ENCODE measurements around the gene PPP6R2. TPM values are rescaled to one million over a fixed set of nuclear protein-coding genes. Genes with fewer than 3 reads are reported as not detected.
"Not testable (repeated sequence)": the region's sequence is repeated elsewhere in the genome, so short reads cannot be mapped to it uniquely, and the experiment has no call there.

The PPP6R2 gene
- total RNA-seq, 1 experiment from 2014 or later = 42.6 TPM

DNA sequence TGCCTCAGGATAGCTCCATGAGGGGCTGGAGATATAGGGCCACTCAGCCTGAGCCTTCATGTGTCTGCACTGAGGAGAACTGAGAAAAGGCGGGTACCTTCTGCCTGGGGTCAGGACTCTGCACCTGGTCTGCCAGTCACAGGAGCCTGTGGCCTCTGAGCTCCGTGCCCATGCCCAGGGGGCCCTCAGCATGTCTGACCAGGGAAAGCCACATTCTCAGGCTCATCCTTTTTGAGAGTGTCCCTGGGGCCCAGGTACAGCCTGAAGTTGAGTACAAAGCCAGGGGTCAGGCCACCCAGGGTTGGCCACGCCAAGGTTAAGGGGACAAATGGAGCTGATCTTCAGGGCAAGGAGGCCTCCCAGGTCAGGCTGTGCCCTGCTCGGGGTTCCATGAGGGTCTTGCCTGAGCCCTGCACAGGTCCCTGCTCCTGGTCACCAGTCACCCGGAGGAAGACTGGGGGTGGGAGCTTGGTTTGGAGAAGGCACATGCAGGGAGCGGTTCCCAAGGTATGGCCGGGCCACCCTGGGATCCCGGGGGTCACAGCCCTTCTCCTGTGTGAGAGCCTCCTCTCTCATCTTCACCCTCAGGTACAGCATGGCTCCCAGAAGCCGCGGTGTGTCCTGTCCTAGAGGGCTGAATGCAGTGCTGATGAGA lies 22.3 kb upstream of the PPP6R2 start:
- Histone ChIP-seq H3K79me1 (ENCODE audit: insufficient read depth, low read depth, low read length, poor library complexity, severe bottlenecking) (no peaks in the 10 kb centered on the region), H3K23ac (ENCODE audit: insufficient read length, low read depth, low read length) (no peak overlapping the region), H4K91ac (ENCODE audit: insufficient read length, low read depth, low read length) (no peak overlapping the region), H4K8ac (replicated peaks; ENCODE audit: insufficient read length, low read depth, low read length) (no peak overlapping the region), H2AFZ (ENCODE audit: low read length) (no peak overlapping the region), H3K27me3 (ENCODE audit: insufficient read depth, low read length) (no peaks in the 10 kb centered on the region), H3K9me3 (ENCODE audit: control insufficient read depth, low read depth, low read length) (no peaks in the 10 kb centered on the region), H2BK12ac (ENCODE audit: insufficient read length, low read depth, low read length) (no peak overlapping the region), H3K4ac (ENCODE audit: low read depth, low read length) (no peak overlapping the region), H3T11ph (ENCODE audit: low read length) (no peak overlapping the region), H3K18ac (ENCODE audit: insufficient read length, low read depth, low read length) (no peak overlapping the region), H3K27ac (ENCODE audit: insufficient read length, low read depth, low read length) (no peak overlapping the region), H2BK5ac (ENCODE audit: insufficient read length, low read length) (no peak overlapping the region), H3K4me1 (ENCODE audit: insufficient read depth, low read length) (no peaks in the 10 kb centered on the region), H4K20me1 (ENCODE audit: control insufficient read depth, insufficient read depth, insufficient read length) (no peaks in the 10 kb centered on the region), H3K9ac (ENCODE audit: extremely low read depth, insufficient read length, low read length) (no peak overlapping the region), H3K4me2 (ENCODE audit: insufficient read depth, insufficient read length, low read length) (no peak overlapping the region), H3K14ac (ENCODE audit: insufficient read depth, low read length) (no peak overlapping the region; the same call in 1 of the 2 replicates), H2BK15ac (ENCODE audit: low read depth, low read length) (no peak overlapping the region), H2AK5ac (ENCODE audit: insufficient read length, low read length) (no peak overlapping the region), H4K5ac (ENCODE audit: insufficient read length, low read depth, low read length) (no peak overlapping the region), H2BK120ac (ENCODE audit: low read depth, low read length, poor library complexity, severe bottlenecking) (no peak overlapping the region), H3K23me2 (ENCODE audit: insufficient read length, low read depth, low read length, poor library complexity, severe bottlenecking) (no peaks in the 10 kb centered on the region), H3K56ac (ENCODE audit: insufficient read length, low read depth, low read length) (no peak overlapping the region), H3K79me2 (ENCODE audit: insufficient read depth, low read length) (no peaks in the 10 kb centered on the region), H2BK20ac (ENCODE audit: low read depth, low read length, poor library complexity, severe bottlenecking) (no peak overlapping the region)
- Mint-ChIP-seq H3K4me3 (no peak overlapping the region), H3K27me3 (ENCODE audit: low read depth) (peaks cover 35% of the 10 kb centered on the region), H3K4me1 (peaks cover 1 to 2% of the 10 kb centered on the region in 2 experiments; a peak in 3 of 4 replicates), H3K27ac (no peak overlapping the region), H3K9me3 (no peaks in the 10 kb centered on the region), H3K36me3 (ENCODE audit: insufficient read depth in 1 of 3, low read depth in 3 of 3) (no peaks in the 10 kb centered on the region)
- WGBS (ENCODE audit: extremely low coverage, insufficient read length, low lambda C conversion rate) = no CpG with 5 or more reads among the region's 10 CpGs
- no peak for DNase-seq
- TF ChIP-seq, protein P1, sequence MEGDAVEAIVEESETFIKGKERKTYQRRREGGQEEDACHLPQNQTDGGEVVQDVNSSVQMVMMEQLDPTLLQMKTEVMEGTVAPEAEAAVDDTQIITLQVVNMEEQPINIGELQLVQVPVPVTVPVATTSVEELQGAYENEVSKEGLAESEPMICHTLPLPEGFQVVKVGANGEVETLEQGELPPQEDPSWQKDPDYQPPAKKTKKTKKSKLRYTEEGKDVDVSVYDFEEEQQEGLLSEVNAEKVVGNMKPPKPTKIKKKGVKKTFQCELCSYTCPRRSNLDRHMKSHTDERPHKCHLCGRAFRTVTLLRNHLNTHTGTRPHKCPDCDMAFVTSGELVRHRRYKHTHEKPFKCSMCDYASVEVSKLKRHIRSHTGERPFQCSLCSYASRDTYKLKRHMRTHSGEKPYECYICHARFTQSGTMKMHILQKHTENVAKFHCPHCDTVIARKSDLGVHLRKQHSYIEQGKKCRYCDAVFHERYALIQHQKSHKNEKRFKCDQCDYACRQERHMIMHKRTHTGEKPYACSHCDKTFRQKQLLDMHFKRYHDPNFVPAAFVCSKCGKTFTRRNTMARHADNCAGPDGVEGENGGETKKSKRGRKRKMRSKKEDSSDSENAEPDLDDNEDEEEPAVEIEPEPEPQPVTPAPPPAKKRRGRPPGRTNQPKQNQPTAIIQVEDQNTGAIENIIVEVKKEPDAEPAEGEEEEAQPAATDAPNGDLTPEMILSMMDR (conservative IDR thresholded peaks at IDR 0.05) = no peak

- not testable (repeated sequence) for H3K27me3 ChIP-seq (ENCODE audit: insufficient read depth, low read length); H3K9me3 Mint-ChIP-seq; H3K4me2 ChIP-seq (ENCODE audit: insufficient read depth, insufficient read length, low read length); H3K56ac ChIP-seq (ENCODE audit: insufficient read length, low read depth, low read length); H3K18ac ChIP-seq (ENCODE audit: insufficient read length, low read depth, low read length); H4K5ac ChIP-seq (ENCODE audit: insufficient read length, low read depth, low read length); H3K79me2 ChIP-seq (ENCODE audit: insufficient read depth, low read length); H3K23ac ChIP-seq (ENCODE audit: insufficient read length, low read depth, low read length); H3K27ac Mint-ChIP-seq; H3K27ac ChIP-seq (ENCODE audit: insufficient read length, low read depth, low read length); H2BK20ac ChIP-seq (ENCODE audit: low read depth, low read length, poor library complexity, severe bottlenecking); H3K4me3 Mint-ChIP-seq; H2AFZ ChIP-seq (ENCODE audit: low read length); H4K8ac ChIP-seq (replicated peaks; ENCODE audit: insufficient read length, low read depth, low read length); H3K4me1 ChIP-seq (ENCODE audit: insufficient read depth, low read length); H4K91ac ChIP-seq (ENCODE audit: insufficient read length, low read depth, low read length); H3T11ph ChIP-seq (ENCODE audit: low read length); H3K9ac ChIP-seq (ENCODE audit: extremely low read depth, insufficient read length, low read length); H4K20me1 ChIP-seq (ENCODE audit: control insufficient read depth, insufficient read depth, insufficient read length); H2BK12ac ChIP-seq (ENCODE audit: insufficient read length, low read depth, low read length); H2AK5ac ChIP-seq (ENCODE audit: insufficient read length, low read length); H3K36me3 Mint-ChIP-seq (ENCODE audit: insufficient read depth in 1 of 3, low read depth in 3 of 3); DNase-seq; H2BK120ac ChIP-seq (ENCODE audit: low read depth, low read length, poor library complexity, severe bottlenecking); H3K79me1 ChIP-seq (ENCODE audit: insufficient read depth, low read depth, low read length, poor library complexity, severe bottlenecking); H2BK15ac ChIP-seq (ENCODE audit: low read depth, low read length); H3K23me2 ChIP-seq (ENCODE audit: insufficient read length, low read depth, low read length, poor library complexity, severe bottlenecking); H2BK5ac ChIP-seq (ENCODE audit: insufficient read length, low read length); H3K4ac ChIP-seq (ENCODE audit: low read depth, low read length); H3K14ac ChIP-seq (ENCODE audit: insufficient read depth, low read length); H3K9me3 ChIP-seq (ENCODE audit: control insufficient read depth, low read depth, low read length)
- no CpG with 5 or more reads among the region's 10 CpGs for WGBS (ENCODE audit: extremely low coverage, insufficient read length, low lambda C conversion rate)
- Mint-ChIP-seq H3K4me1 (peaks cover 7 to 10% of the 10 kb centered on the region in 2 experiments), H3K27me3 (ENCODE audit: low read depth) (peaks cover 44% of the 10 kb centered on the region)
Observed at GRCh38 chr22:50322382-50323104, 20.6 kb upstream of the PPP6R2 start.

Measured in H9 (cell line).